ENCODE measurements around the gene ARFIP2. TPM values are rescaled to one million over a fixed set of nuclear protein-coding genes. Genes with fewer than 3 reads are reported as not detected.

ARFIP2 gene
- total RNA-seq, 3 donors from 2014 or later (not counting 1 experiment from before 2014, with no cell fraction given) = 44.7 to 62.3 (median 51.4) TPM

Other genes starting within 250 kb of the ARFIP2 start
- gene FHIP1B, start 246.7 kb downstream of the ARFIP2 start, total RNA-seq = 10 to 100 TPM; 50.6 to 76.9 (median 58.4) TPM
- under 1 TPM; 0.35 to 0.50 (median 0.39) TPM for gene CNGA4, start 242.2 kb downstream of the ARFIP2 start, total RNA-seq
- not detected for gene CCKBR, start 221.5 kb downstream of the ARFIP2 start, total RNA-seq
- gene CAVIN3, start 160.8 kb downstream of the ARFIP2 start, total RNA-seq = not detected
- gene SMPD1, start 90.9 kb downstream of the ARFIP2 start, total RNA-seq = 10 to 100 TPM; 52.7 to 63.3 (median 56.1) TPM
- gene APBB1, start 62.2 kb downstream of the ARFIP2 start, total RNA-seq = 10 to 100 TPM; 62.8 to 77.1 (median 67.5) TPM
- 1 to 10 TPM in 1 of 3 donors, under 1 TPM in 2; 0.35 to 1.5 (median 0.98) TPM for gene HPX, start 40.3 kb downstream of the ARFIP2 start, total RNA-seq
- 10 to 100 TPM; 26.4 to 30.9 (median 26.5) TPM for gene TRIM3, start 7.4 kb downstream of the ARFIP2 start, total RNA-seq
- gene TIMM10B, start 170 bp upstream of the ARFIP2 start, total RNA-seq = 10 to 100 TPM; 69.6 to 92.8 (median 71.4) TPM
- 10 to 100 TPM; 29.6 to 38.3 (median 31.4) TPM for gene DNHD1, start 15.9 kb upstream of the ARFIP2 start, total RNA-seq
- 10 to 100 TPM; 31.3 to 35.9 (median 31.9) TPM for gene RRP8, start 122.3 kb upstream of the ARFIP2 start, total RNA-seq
- gene ILK, start 122.4 kb upstream of the ARFIP2 start, total RNA-seq = 100 to 1,000 TPM; 109 to 145 (median 142) TPM
- gene TAF10, start 130.9 kb upstream of the ARFIP2 start, total RNA-seq = 100 to 1,000 TPM; 154 to 191 (median 158) TPM
- 100 to 1,000 TPM; 123 to 135 (median 131) TPM for gene TPP1, start 138.1 kb upstream of the ARFIP2 start, total RNA-seq
- gene DCHS1, start 174.5 kb upstream of the ARFIP2 start, total RNA-seq = 1 to 10 TPM in 1 of 3 donors, under 1 TPM in 2; 0.49 to 1.0 (median 0.83) TPM
- gene MRPL17, start 202.0 kb upstream of the ARFIP2 start, total RNA-seq = 10 to 100 TPM in 2 of 3 donors, 1 to 10 TPM in 1; 9.0 to 11.8 (median 11.4) TPM